ENCODE results near the gene COMP.

Gene COMP

GRCh38 chr19:18768997-18769891 is 21.9 kb downstream of the COMP start:
- no peak for DNase-seq

- DNase-seq: no peak
Observed at GRCh38 chr19:18768046-18768771, 22.9 kb downstream of the COMP start.

GRCh38 chr19:18765224-18765623 is 25.9 kb downstream of the COMP start:
- no peak for DNase-seq

- DNase-seq: no peak
Observed at GRCh38 chr19:18764591-18765051, 26.5 kb downstream of the COMP start.

- DNase-seq: no peak
Observed at GRCh38 chr19:18763674-18764590, 27.2 kb downstream of the COMP start.

GRCh38 chr19:18762125-18763023 is 28.7 kb downstream of the COMP start:
- DNase-seq: no peak

- DNase-seq: no peak
Observed at GRCh38 chr19:18761531-18762110, 29.5 kb downstream of the COMP start.

GRCh38 chr19:18760440-18761383 is 30.4 kb downstream of the COMP start:
- DNase-seq: no peak

GRCh38 chr19:18759995-18760426 is 31.1 kb downstream of the COMP start:
- no peak for DNase-seq

- no peak for DNase-seq
Observed at GRCh38 chr19:18759304-18759994, 31.7 kb downstream of the COMP start.

- no peak for DNase-seq
Observed at GRCh38 chr19:18756896-18757295, 34.2 kb downstream of the COMP start.

- no peak for DNase-seq
Observed at GRCh38 chr19:18754501-18754900, 36.6 kb downstream of the COMP start.

GRCh38 chr19:18751571-18751970 is 39.5 kb downstream of the COMP start:
- no peak for DNase-seq

GRCh38 chr19:18750295-18750970 is 40.7 kb downstream of the COMP start:
- DNase-seq: no peak

- no peak for DNase-seq
Observed at GRCh38 chr19:18749362-18750231, 41.5 kb downstream of the COMP start.

GRCh38 chr19:18746401-18747325 is 44.4 kb downstream of the COMP start:
- DNase-seq: no peak

GRCh38 chr19:18745931-18746330 is 45.2 kb downstream of the COMP start:
- DNase-seq: no peak

Data from stimulated activated CD4-positive, alpha-beta T cell treated with anti-CD3 and anti-CD28 coated beads, Interleukin-4, amount 100 ng/mL, for 24 hours (primary cell).